H1 (cell line): Measurements from ENCODE around the gene NPC1L1. TPM values are rescaled to one million over a fixed set of nuclear protein-coding genes. Genes with fewer than 3 reads are reported as not detected.

ENCODE experiments used
- CBX8 ChIP-seq: fragments of 300-800, 300-1000 bp; sonication (generic); IDR thresholded peaks from 2 replicates; pipeline ENCODE4 v1.7.1; 2016; ENCODE audit warnings: low read depth, low read length, borderline replicate concordance
- CEBPB ChIP-seq: IDR thresholded peaks from 2 replicates; pipeline ENCODE4 v1.6.1; 2012; ENCODE audit warnings: low read depth, low read length
- RXRA ChIP-seq: IDR thresholded peaks from 2 replicates; pipeline ENCODE4 v1.6.1; 2011; ENCODE audit warnings: low read depth, mild to moderate bottlenecking, low read length, moderate library complexity; ENCODE audit not compliant: insufficient read depth
- polyA plus RNA-seq, 7 experiments: library from polyadenylated mRNA; depleted of rRNA in 3 of 7; stranded (reverse) in 5 of 7; unstranded in 2 of 7; fragments of >200 nt in 5 of 7; fragments of 200-250 nt in 2 of 7; gene quantifications; 1 replicate in 5 of 7; 2 replicates in 1 of 7; 4 replicates in 1 of 7; pipeline versions ENCODE4 v1.2.1 to v1.2.3, GENCODE V29; 2011 to 2013; ENCODE audit warnings: missing spikeins in 2 of 7, mixed read lengths in 2 of 7
- total RNA-seq: library from RNA; stranded (reverse); fragmentation: NEBNext Ultra II Directional; extraction: Animal tissue kit (Norgen Biotek cat#: 25700); gene quantifications from 2 replicates; pipeline ENCODE4 v1.2.1, GENCODE V29; 2021
- TF ChIP-seq, protein P1 (sequence below): IDR thresholded peaks from 2 replicates; pipeline ENCODE4 v1.6.1; 2012; ENCODE audit warnings: low read length, inconsistent platforms
- TF ChIP-seq, protein P2 (sequence below), 3 experiments: IDR thresholded peaks; 1 replicate in 2 of 3; 2 replicates in 1 of 3; pipeline versions ENCODE4 v1.5.1 to v1.6.1; 2011; ENCODE audit warnings: low read length in 3 of 3, mild to moderate bottlenecking in 3 of 3, inconsistent platforms in 2 of 3, low read depth in 1 of 3, moderate library complexity in 1 of 3; ENCODE audit not compliant: insufficient read depth in 1 of 3; ENCODE audit errors: control extremely low read depth in 1 of 3
- TF ChIP-seq, protein P3 (sequence below): IDR thresholded peaks from 2 replicates; pipeline ENCODE4 v1.6.1; 2011; ENCODE audit warnings: low read length, improper control_type of control experiment

Gene NPC1L1
- total and polyA plus RNA-seq, 2 of the 8 experiments (the other 6 are each of a cell fraction or from before 2014, with no cell fraction given), result 0.06 to 0.21 TPM

DNA sequence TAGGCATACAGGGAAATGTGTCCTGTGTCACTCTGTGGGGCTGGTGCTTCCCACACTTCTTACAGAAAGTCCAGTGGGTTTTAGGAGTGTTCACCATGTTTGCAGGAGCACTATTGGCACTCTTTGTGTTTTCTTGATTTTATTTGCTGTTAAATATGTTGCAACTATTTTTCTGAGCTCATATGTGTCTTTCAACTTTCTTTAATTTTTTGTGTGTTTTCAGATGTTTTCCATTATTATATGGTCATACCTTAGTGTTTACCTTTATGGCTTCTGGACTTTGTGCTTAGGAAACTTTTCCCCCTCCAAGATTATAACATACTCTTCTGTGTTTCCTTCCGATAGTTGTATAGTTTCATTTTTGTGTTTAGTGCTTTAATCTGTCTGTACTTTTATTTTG is 29.9 kb downstream of the NPC1L1 start (continued):
- TF ChIP-seq, protein P1, sequence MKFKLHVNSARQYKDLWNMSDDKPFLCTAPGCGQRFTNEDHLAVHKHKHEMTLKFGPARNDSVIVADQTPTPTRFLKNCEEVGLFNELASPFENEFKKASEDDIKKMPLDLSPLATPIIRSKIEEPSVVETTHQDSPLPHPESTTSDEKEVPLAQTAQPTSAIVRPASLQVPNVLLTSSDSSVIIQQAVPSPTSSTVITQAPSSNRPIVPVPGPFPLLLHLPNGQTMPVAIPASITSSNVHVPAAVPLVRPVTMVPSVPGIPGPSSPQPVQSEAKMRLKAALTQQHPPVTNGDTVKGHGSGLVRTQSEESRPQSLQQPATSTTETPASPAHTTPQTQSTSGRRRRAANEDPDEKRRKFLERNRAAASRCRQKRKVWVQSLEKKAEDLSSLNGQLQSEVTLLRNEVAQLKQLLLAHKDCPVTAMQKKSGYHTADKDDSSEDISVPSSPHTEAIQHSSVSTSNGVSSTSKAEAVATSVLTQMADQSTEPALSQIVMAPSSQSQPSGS, result no peak
- no peak for TF ChIP-seq CBX8
- TF ChIP-seq, protein P2, sequence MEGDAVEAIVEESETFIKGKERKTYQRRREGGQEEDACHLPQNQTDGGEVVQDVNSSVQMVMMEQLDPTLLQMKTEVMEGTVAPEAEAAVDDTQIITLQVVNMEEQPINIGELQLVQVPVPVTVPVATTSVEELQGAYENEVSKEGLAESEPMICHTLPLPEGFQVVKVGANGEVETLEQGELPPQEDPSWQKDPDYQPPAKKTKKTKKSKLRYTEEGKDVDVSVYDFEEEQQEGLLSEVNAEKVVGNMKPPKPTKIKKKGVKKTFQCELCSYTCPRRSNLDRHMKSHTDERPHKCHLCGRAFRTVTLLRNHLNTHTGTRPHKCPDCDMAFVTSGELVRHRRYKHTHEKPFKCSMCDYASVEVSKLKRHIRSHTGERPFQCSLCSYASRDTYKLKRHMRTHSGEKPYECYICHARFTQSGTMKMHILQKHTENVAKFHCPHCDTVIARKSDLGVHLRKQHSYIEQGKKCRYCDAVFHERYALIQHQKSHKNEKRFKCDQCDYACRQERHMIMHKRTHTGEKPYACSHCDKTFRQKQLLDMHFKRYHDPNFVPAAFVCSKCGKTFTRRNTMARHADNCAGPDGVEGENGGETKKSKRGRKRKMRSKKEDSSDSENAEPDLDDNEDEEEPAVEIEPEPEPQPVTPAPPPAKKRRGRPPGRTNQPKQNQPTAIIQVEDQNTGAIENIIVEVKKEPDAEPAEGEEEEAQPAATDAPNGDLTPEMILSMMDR (IDR thresholded peaks at IDR 0.05; ENCODE audit: control extremely low read depth in 1 of 3, insufficient read depth in 1 of 3, low read depth in 1 of 3, low read length in 3 of 3), result no peak
- no peak for TF ChIP-seq RXRA
- TF ChIP-seq, protein P3, sequence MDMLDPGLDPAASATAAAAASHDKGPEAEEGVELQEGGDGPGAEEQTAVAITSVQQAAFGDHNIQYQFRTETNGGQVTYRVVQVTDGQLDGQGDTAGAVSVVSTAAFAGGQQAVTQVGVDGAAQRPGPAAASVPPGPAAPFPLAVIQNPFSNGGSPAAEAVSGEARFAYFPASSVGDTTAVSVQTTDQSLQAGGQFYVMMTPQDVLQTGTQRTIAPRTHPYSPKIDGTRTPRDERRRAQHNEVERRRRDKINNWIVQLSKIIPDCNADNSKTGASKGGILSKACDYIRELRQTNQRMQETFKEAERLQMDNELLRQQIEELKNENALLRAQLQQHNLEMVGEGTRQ, result no peak
- no peak for TF ChIP-seq CEBPB
- TF ChIP-seq, all 59 proteins: peak for 0
